ENCODE data around the gene FTL. TPM values are rescaled to one million over a fixed set of nuclear protein-coding genes. Genes with fewer than 3 reads are reported as not detected.

Gene FTL
- total RNA-seq, 1 experiment from 2014 or later = 1,245 TPM

DNA sequence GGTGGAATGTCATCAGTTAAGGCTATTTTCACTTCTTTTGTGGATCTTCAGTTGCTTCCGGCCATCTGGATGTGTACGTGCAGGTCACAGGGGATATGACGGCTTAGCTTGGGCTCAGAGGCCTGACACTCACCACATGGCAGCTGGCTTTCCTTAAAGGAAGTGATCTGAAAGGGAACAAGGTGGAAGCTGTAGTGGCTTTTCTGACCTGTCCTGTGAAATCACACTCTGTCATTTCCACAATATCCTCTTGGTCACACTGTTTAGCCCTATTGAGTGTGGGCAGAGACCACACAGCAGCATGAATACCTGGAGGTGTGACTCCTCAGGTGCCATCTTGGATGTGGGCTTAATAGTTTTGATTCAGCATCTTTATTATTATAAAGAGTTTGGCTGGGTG lies 14.9 kb upstream of the FTL start:
- H2BK5ac ChIP-seq (ENCODE audit: insufficient read length, low read length) = no peak overlapping the region
- Mint-ChIP-seq H3K27me3 (ENCODE audit: low read depth) (peaks cover 13% of the 10 kb centered on the region), H3K36me3 (ENCODE audit: insufficient read depth in 1 of 3, low read depth in 3 of 3) (peaks cover 0 to 1% (median under 1%) of the 10 kb centered on the region in 3 experiments; a peak in 2 of 7 replicates), H3K4me3 (no peak overlapping the region), H3K4me1 (peaks cover 2 to 3% of the 10 kb centered on the region in 2 experiments), H3K9me3 (no peaks in the 10 kb centered on the region; a peak in 2 of 5 replicates), H3K27ac (no peak overlapping the region)
- H3K23ac ChIP-seq (ENCODE audit: insufficient read length, low read depth, low read length) = no peak overlapping the region
- H3K4me1 ChIP-seq (ENCODE audit: insufficient read depth, low read length) = no peaks in the 10 kb centered on the region
- no peak overlapping the region for H3K9ac ChIP-seq (ENCODE audit: extremely low read depth, insufficient read length, low read length)
- no peak overlapping the region for H4K8ac ChIP-seq (replicated peaks; ENCODE audit: insufficient read length, low read depth, low read length)
- peaks cover 3% of the 10 kb centered on the region for H3K23me2 ChIP-seq (ENCODE audit: insufficient read length, low read depth, low read length, poor library complexity, severe bottlenecking)
- no peak overlapping the region for H2BK20ac ChIP-seq (ENCODE audit: low read depth, low read length, poor library complexity, severe bottlenecking)
- H2BK120ac ChIP-seq (ENCODE audit: low read depth, low read length, poor library complexity, severe bottlenecking) = no peak overlapping the region
- H3K14ac ChIP-seq (ENCODE audit: insufficient read depth, low read length) = no peak overlapping the region
- no peak overlapping the region for H3K18ac ChIP-seq (ENCODE audit: insufficient read length, low read depth, low read length)
- H3K27ac ChIP-seq (ENCODE audit: insufficient read length, low read depth, low read length) = no peak overlapping the region
- no peak overlapping the region for H3K4me2 ChIP-seq (ENCODE audit: insufficient read depth, insufficient read length, low read length)
- H3K79me2 ChIP-seq (ENCODE audit: insufficient read depth, low read length) = no peaks in the 10 kb centered on the region
- H3K4ac ChIP-seq (ENCODE audit: low read depth, low read length) = no peak overlapping the region
- no peak overlapping the region for H2AK5ac ChIP-seq (ENCODE audit: insufficient read length, low read length)
- no peaks in the 10 kb centered on the region for H3K9me3 ChIP-seq (ENCODE audit: control insufficient read depth, low read depth, low read length)
- H2BK12ac ChIP-seq (ENCODE audit: insufficient read length, low read depth, low read length) = no peak overlapping the region
- no peaks in the 10 kb centered on the region for H3K79me1 ChIP-seq (ENCODE audit: insufficient read depth, low read depth, low read length, poor library complexity, severe bottlenecking)
- WGBS (ENCODE audit: extremely low coverage, insufficient read length, low lambda C conversion rate) = no CpG with 5 or more reads among the region's 3 CpGs
- no peak overlapping the region for H2BK15ac ChIP-seq (ENCODE audit: low read depth, low read length)
- H3K27me3 ChIP-seq (ENCODE audit: insufficient read depth, low read length) = no peaks in the 10 kb centered on the region
- H3T11ph ChIP-seq (ENCODE audit: low read length) = no peak overlapping the region
- TF ChIP-seq, protein P1, sequence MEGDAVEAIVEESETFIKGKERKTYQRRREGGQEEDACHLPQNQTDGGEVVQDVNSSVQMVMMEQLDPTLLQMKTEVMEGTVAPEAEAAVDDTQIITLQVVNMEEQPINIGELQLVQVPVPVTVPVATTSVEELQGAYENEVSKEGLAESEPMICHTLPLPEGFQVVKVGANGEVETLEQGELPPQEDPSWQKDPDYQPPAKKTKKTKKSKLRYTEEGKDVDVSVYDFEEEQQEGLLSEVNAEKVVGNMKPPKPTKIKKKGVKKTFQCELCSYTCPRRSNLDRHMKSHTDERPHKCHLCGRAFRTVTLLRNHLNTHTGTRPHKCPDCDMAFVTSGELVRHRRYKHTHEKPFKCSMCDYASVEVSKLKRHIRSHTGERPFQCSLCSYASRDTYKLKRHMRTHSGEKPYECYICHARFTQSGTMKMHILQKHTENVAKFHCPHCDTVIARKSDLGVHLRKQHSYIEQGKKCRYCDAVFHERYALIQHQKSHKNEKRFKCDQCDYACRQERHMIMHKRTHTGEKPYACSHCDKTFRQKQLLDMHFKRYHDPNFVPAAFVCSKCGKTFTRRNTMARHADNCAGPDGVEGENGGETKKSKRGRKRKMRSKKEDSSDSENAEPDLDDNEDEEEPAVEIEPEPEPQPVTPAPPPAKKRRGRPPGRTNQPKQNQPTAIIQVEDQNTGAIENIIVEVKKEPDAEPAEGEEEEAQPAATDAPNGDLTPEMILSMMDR (conservative IDR thresholded peaks at IDR 0.05) = no peak
- H2AFZ ChIP-seq (ENCODE audit: low read length) = no peak overlapping the region
- no peak overlapping the region for H4K91ac ChIP-seq (ENCODE audit: insufficient read length, low read depth, low read length)
- no peak overlapping the region for H4K5ac ChIP-seq (ENCODE audit: insufficient read length, low read depth, low read length)
- DNase-seq = no peak
- no peaks in the 10 kb centered on the region for H4K20me1 ChIP-seq (ENCODE audit: control insufficient read depth, insufficient read depth, insufficient read length)
- H3K56ac ChIP-seq (ENCODE audit: insufficient read length, low read depth, low read length) = no peak overlapping the region

Measured in H9 (cell line).